ENCODE measurements around the gene CLBA1.

- TF ChIP-seq POLR2AphosphoS5 (IDR thresholded peaks at IDR 0.05; ENCODE audit: borderline replicate concordance, low read depth, low read length) (peak; percentile 28; the same call in 1 of the 2 replicates), EZH2 (IDR thresholded peaks at IDR 0.05) (no peak), FOXP2 (optimal IDR thresholded peaks at IDR 0.05; ENCODE audit: control extremely low read depth, extremely low read length, insufficient read depth) (no peak)
Measured at GRCh38 chr14:105005929-105006830, 20.6 kb downstream of the CLBA1 start.

Measured in SK-N-MC (cell line).